Measurements from ENCODE around the gene KCNJ11. TPM values are rescaled to one million over a fixed set of nuclear protein-coding genes. Genes with fewer than 3 reads are reported as not detected.

Gene KCNJ11
- total and polyA plus RNA-seq, 2 donors = 0.32 to 0.42 TPM

DNA sequence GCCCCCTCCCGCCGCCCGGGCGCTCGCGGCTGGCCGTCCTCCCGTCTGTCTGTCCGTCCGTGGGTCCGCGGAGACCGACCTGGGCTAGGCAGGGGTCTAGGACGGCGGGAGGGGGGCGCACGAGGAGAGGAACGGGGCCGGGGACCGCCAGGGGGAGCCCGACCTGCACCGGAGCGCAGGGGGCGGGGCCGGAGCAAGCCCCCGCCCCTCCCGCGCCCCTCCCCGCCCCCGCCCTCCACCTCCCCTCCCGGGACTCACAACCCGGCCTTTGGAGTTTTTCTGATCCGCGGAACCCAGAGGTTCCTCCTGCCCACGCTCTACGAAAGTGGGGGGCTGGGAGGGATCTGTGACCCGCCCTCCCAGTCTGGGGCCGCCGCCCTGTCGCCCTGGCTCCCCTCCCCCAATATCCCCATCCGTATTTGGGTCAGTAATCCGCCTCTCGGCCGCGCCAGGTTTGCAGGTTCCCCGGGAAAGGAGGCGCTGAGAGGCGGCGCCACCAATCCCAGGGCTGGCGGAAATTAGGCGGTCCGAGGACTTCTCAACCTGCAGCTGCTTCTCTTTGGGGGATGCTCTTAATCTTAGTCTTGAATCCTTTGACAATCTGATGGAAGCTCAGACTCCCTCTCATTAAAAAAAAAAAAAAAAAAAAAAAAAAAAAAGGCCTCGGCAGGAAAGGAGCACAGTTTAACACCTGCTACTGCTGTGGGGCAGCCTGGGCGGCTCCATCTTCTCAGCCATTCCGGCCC lies 925 bp upstream of the KCNJ11 start:
- DNase-seq (ENCODE audit: low read depth in 6 of 9, low spot score in 9 of 9) = peak; percentile 50 to 84 (median 66)
- H3K36me3 ChIP-seq (ENCODE audit: control insufficient read depth in 2 of 2, insufficient read depth in 2 of 2, low read length in 1 of 2) = no peaks in the 10 kb centered on the region
- no peak overlapping the region for H3K27ac ChIP-seq (ENCODE audit: low read depth in 1 of 2, low read length in 1 of 2)
- 2% methylated on average over 54 of the region's 55 CpGs for WGBS
- peak overlapping the region; percentile 55 to 73 for H3K4me3 ChIP-seq (ENCODE audit: low read length in 2 of 2)
- H3K9me3 ChIP-seq (ENCODE audit: control insufficient read depth in 2 of 2, insufficient read depth in 1 of 2, low read length in 1 of 2) = peaks cover 0 to 9% of the 10 kb centered on the region in 2 donors
- H3K27me3 ChIP-seq (ENCODE audit: control insufficient read depth in 2 of 2, insufficient read depth in 1 of 2, low read length in 1 of 2) = peaks cover 0 to 14% of the 10 kb centered on the region in 2 donors
- peaks cover 4 to 19% of the 10 kb centered on the region in 2 donors for H3K4me1 ChIP-seq (ENCODE audit: control insufficient read depth in 2 of 2, insufficient read depth in 2 of 2, low read length in 2 of 2)

DNA sequence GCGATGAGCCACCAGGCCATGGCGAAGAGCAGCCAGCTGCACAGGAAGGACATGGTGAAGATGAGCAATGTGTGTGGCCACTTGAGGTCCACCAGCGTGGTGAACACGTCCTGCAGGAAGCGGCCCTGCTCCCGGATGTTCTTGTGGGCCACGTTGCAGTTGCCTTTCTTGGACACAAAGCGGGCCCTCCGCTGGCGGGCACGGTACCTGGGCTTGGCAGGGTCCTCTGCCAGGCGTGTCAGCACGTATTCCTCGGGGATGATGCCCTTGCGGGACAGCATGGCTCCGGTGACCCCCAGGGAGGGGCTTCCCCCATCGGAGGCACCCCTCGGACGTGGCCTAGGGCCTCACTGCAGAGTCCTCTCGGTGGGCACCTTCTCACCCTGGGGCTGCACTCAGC lies 648 bp downstream of the KCNJ11 start:
- 95% methylated on average over 20 of the region's 20 CpGs for WGBS
- peaks cover 0 to 14% of the 10 kb centered on the region in 2 donors for H3K27me3 ChIP-seq (ENCODE audit: control insufficient read depth in 2 of 2, insufficient read depth in 1 of 2, low read length in 1 of 2)
- H3K27ac ChIP-seq (ENCODE audit: low read depth in 1 of 2, low read length in 1 of 2) = no peak overlapping the region
- H3K4me1 ChIP-seq (ENCODE audit: control insufficient read depth in 2 of 2, insufficient read depth in 2 of 2, low read length in 2 of 2) = peaks cover 4 to 19% of the 10 kb centered on the region in 2 donors
- no peak for DNase-seq (ENCODE audit: low read depth in 6 of 9, low spot score in 9 of 9)
- no peaks in the 10 kb centered on the region for H3K36me3 ChIP-seq (ENCODE audit: control insufficient read depth in 2 of 2, insufficient read depth in 2 of 2, low read length in 1 of 2)
- H3K4me3 ChIP-seq (ENCODE audit: low read length in 2 of 2) = no peak overlapping the region
- H3K9me3 ChIP-seq (ENCODE audit: control insufficient read depth in 2 of 2, insufficient read depth in 1 of 2, low read length in 1 of 2) = peaks cover 0 to 9% of the 10 kb centered on the region in 2 donors

DNA sequence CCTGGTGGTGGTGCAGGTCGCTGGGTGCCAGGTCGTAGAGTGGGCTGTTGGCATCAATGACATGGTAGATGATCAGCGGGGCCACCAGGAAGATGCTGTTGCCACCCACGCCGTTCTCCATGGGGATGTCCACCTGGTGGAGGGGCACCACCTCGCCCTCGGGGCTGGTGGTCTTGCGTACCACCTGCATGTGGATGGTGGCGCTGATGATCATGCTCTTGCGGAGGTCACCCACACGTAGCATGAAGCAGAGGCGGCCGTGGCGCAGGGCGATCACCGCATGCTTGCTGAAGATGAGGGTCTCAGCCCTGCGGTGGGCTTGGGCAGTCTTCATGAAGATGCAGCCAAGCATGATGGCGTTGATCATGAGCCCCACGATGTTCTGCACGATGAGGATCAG lies 1.2 kb downstream of the KCNJ11 start:
- DNase-seq (ENCODE audit: low read depth in 6 of 9, low spot score in 9 of 9) = no peak
- WGBS = 98% methylated on average over 20 of the region's 20 CpGs

DNA sequence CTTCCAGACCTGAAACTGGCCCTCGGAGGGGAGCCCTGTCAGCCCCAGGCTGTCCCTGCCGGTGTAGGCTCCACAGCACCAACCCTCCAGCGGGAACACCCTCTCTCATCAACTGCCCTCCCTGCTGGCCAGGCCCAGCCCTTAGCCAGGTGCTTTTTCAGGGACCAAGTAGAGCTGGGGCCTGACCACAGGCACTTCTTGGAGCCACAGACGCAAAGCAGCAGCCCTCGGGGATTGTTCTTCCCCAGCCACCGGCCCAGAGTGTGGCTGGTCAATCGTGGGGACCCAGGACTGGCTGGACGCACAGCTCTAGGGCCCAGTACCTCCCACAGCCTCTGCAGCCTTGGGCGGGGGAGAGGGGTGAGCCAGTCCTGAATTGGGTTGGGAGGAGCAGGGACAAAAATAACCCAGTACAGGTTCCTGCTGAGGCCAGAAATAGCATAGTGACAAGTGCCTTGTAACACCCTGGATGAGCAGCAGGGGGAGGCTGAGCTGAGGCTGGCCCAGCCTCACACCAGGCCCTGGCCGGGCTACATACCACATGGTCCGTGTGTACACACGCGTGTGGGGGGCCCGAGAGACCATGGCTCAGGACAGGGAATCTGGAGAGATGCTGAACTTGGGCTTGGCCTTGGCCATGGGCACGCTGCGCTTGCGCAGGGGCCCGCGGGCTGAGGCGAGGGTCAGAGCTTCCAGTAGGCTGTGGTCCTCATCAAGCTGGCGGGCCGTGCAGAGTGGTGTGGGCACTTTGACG lies 2.0 kb downstream of the KCNJ11 start:
- H3K36me3 ChIP-seq (ENCODE audit: control insufficient read depth in 2 of 2, insufficient read depth in 2 of 2, low read length in 1 of 2) = no peaks in the 10 kb centered on the region
- peaks cover 0 to 3% of the 10 kb centered on the region in 2 donors for H3K9me3 ChIP-seq (ENCODE audit: control insufficient read depth in 2 of 2, insufficient read depth in 1 of 2, low read length in 1 of 2)
- H3K27me3 ChIP-seq (ENCODE audit: control insufficient read depth in 2 of 2, insufficient read depth in 1 of 2, low read length in 1 of 2) = peaks cover 0 to 14% of the 10 kb centered on the region in 2 donors
- 81% methylated on average over 23 of the region's 23 CpGs for WGBS
- H3K4me1 ChIP-seq (ENCODE audit: control insufficient read depth in 2 of 2, insufficient read depth in 2 of 2, low read length in 2 of 2) = peaks cover 4 to 17% of the 10 kb centered on the region in 2 donors
- no peak overlapping the region for H3K27ac ChIP-seq (ENCODE audit: low read depth in 1 of 2, low read length in 1 of 2)
- peak in 6 of 9 donors; percentile 23 to 63 (median 29) for DNase-seq (ENCODE audit: low read depth in 6 of 9, low spot score in 9 of 9)
- no peak overlapping the region for H3K4me3 ChIP-seq (ENCODE audit: low read length in 2 of 2)

More for the DNA sequence above, 1.2 kb downstream of the KCNJ11 start:
- H3K4me3 ChIP-seq (ENCODE audit: low read length in 2 of 2) = no peak overlapping the region
- peaks cover 4 to 19% of the 10 kb centered on the region in 2 donors for H3K4me1 ChIP-seq (ENCODE audit: control insufficient read depth in 2 of 2, insufficient read depth in 2 of 2, low read length in 2 of 2)
- no peak overlapping the region for H3K27ac ChIP-seq (ENCODE audit: low read depth in 1 of 2, low read length in 1 of 2)
- H3K9me3 ChIP-seq (ENCODE audit: control insufficient read depth in 2 of 2, insufficient read depth in 1 of 2, low read length in 1 of 2) = peaks cover 0 to 6% of the 10 kb centered on the region in 2 donors
- H3K27me3 ChIP-seq (ENCODE audit: control insufficient read depth in 2 of 2, insufficient read depth in 1 of 2, low read length in 1 of 2) = peaks cover 0 to 14% of the 10 kb centered on the region in 2 donors
- H3K36me3 ChIP-seq (ENCODE audit: control insufficient read depth in 2 of 2, insufficient read depth in 2 of 2, low read length in 1 of 2) = no peaks in the 10 kb centered on the region

DNA sequence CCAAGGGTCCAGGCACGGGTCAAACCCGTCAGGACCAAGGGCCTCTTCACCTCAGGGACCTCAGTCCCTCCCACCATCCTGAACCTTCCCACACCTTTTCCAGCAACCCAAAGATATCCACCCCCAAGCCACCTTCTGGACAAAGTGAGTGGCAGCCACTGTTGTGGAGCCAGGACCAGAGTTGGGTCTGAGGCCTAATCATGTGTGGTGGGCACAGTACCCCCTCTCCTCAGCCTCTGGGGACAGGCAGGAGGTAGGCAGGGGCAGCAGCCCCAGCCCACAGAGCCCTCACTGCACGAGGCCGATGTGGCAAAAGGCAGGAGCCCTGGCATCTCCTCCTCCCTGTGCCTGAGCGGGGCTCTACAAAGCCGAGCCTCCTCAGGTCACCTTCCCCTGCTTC lies 2.5 kb downstream of the KCNJ11 start:
- Histone ChIP-seq H3K9me3 (ENCODE audit: control insufficient read depth in 2 of 2, insufficient read depth in 1 of 2, low read length in 1 of 2) (no peaks in the 10 kb centered on the region), H3K27me3 (ENCODE audit: control insufficient read depth in 2 of 2, insufficient read depth in 1 of 2, low read length in 1 of 2) (peaks cover 0 to 14% of the 10 kb centered on the region in 2 donors), H3K4me3 (ENCODE audit: low read length in 2 of 2) (no peak overlapping the region), H3K36me3 (ENCODE audit: control insufficient read depth in 2 of 2, insufficient read depth in 2 of 2, low read length in 1 of 2) (no peaks in the 10 kb centered on the region), H3K27ac (ENCODE audit: low read depth in 1 of 2, low read length in 1 of 2) (no peak overlapping the region), H3K4me1 (ENCODE audit: control insufficient read depth in 2 of 2, insufficient read depth in 2 of 2, low read length in 2 of 2) (peaks cover 4 to 15% of the 10 kb centered on the region in 2 donors)
- DNase-seq (ENCODE audit: low read depth in 6 of 9, low spot score in 9 of 9) = no peak
- 93% methylated on average over 6 of the region's 6 CpGs for WGBS

DNA sequence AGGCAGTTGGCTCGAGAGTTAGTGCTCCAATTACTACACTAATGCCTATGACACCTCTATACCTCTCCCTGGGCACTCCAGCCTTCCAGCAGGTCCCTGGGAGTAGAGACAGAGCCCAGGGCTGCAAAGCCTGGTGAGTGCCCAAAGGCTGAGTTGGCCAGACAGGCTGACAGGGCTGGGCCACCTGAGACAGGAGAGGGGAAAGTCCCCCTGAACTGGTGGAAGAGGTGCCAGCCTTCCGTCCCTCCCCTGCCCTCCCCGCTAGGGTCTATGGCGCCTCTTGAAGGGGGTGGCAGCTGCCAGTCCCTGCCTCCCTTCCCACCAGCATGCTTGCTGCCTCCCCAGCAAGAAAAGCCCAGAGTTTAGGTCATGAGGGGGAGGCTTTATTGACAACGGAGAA lies 3.0 kb downstream of the KCNJ11 start:
- 94% methylated on average over 5 of the region's 5 CpGs for WGBS
- Histone ChIP-seq H3K27me3 (ENCODE audit: control insufficient read depth in 2 of 2, insufficient read depth in 1 of 2, low read length in 1 of 2) (peaks cover 0 to 11% of the 10 kb centered on the region in 2 donors), H3K4me3 (ENCODE audit: low read length in 2 of 2) (no peak overlapping the region), H3K9me3 (ENCODE audit: control insufficient read depth in 2 of 2, insufficient read depth in 1 of 2, low read length in 1 of 2) (no peaks in the 10 kb centered on the region), H3K27ac (ENCODE audit: low read depth in 1 of 2, low read length in 1 of 2) (no peak overlapping the region), H3K4me1 (ENCODE audit: control insufficient read depth in 2 of 2, insufficient read depth in 2 of 2, low read length in 2 of 2) (peaks cover 4 to 15% of the 10 kb centered on the region in 2 donors), H3K36me3 (ENCODE audit: control insufficient read depth in 2 of 2, insufficient read depth in 2 of 2, low read length in 1 of 2) (no peaks in the 10 kb centered on the region)
- no peak for DNase-seq (ENCODE audit: low read depth in 6 of 9, low spot score in 9 of 9)

DNA sequence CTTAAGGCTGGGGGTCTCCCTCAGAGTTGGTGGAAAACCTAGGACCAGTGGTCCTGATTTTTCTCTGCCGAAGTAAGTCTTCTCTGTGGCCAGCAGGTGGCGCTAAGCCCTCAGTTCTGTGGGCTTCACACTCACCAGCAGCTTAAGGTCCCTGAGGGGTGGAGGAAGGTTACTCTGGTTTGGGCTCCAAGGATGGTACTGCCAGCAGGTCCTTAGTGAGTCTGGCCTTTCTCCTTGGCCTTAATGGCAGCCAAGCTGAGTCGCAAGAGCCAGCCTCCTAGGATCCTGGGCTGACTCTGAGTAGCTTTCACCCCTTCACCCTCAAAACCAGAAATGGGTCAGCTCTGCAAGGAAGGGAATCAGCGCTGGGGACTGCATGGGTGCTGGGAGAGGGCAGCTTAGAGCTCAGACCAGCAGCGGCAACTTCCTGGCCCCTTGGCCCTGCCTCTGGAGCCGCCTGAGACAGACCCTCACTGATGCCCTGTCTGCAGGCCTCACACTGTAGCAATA lies 4.4 kb downstream of the KCNJ11 start:
- Histone ChIP-seq H3K27me3 (ENCODE audit: control insufficient read depth in 2 of 2, insufficient read depth in 1 of 2, low read length in 1 of 2) (peaks cover 0 to 11% of the 10 kb centered on the region in 2 donors), H3K4me1 (ENCODE audit: control insufficient read depth in 2 of 2, insufficient read depth in 2 of 2, low read length in 2 of 2) (peaks cover 0 to 4% of the 10 kb centered on the region in 2 donors), H3K9me3 (ENCODE audit: control insufficient read depth in 2 of 2, insufficient read depth in 1 of 2, low read length in 1 of 2) (no peaks in the 10 kb centered on the region), H3K27ac (ENCODE audit: low read depth in 1 of 2, low read length in 1 of 2) (no peak overlapping the region), H3K36me3 (ENCODE audit: control insufficient read depth in 2 of 2, insufficient read depth in 2 of 2, low read length in 1 of 2) (no peaks in the 10 kb centered on the region), H3K4me3 (ENCODE audit: low read length in 2 of 2) (no peak overlapping the region)
- peak; percentile 61 to 91 (median 79) for DNase-seq (ENCODE audit: low read depth in 6 of 9, low spot score in 9 of 9)
- WGBS = 53% methylated on average over 6 of the region's 6 CpGs

DNA sequence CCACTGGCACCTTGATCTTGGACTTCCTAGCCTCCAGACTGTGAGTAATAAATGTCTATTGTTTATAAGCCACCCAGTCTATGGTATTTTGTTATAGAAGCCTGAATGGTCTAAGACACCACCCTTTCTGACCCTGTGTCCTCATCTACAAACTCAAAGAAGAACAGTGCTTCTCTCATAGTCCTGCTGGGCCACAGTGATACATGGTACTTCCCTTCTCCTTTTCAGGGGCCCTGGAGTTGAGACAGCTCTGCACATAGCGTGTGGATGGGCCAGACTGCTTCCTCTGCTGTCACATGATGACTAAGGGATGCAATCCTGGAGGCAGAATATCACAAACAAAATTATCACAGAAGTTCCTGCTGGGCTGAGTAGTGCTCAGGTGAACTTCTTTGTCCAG lies 5.0 kb downstream of the KCNJ11 start:
- Histone ChIP-seq H3K27me3 (ENCODE audit: control insufficient read depth in 2 of 2, insufficient read depth in 1 of 2, low read length in 1 of 2) (peaks cover 0 to 7% of the 10 kb centered on the region in 2 donors), H3K27ac (ENCODE audit: low read depth in 1 of 2, low read length in 1 of 2) (no peak overlapping the region), H3K4me1 (ENCODE audit: control insufficient read depth in 2 of 2, insufficient read depth in 2 of 2, low read length in 2 of 2) (peaks cover 0 to under 1% of the 10 kb centered on the region in 2 donors), H3K36me3 (ENCODE audit: control insufficient read depth in 2 of 2, insufficient read depth in 2 of 2, low read length in 1 of 2) (peaks cover 0 to 4% of the 10 kb centered on the region in 2 donors), H3K4me3 (ENCODE audit: low read length in 2 of 2) (no peak overlapping the region), H3K9me3 (ENCODE audit: control insufficient read depth in 2 of 2, insufficient read depth in 1 of 2, low read length in 1 of 2) (no peaks in the 10 kb centered on the region)
- 96% methylated on average over 1 of the region's 1 CpG for WGBS
- no peak for DNase-seq (ENCODE audit: low read depth in 6 of 9, low spot score in 9 of 9)

Measured in thymus (tissue), 11 donors.